HG03442 (cell line): ENCODE results near the gene CXorf66.
A peak's percentile ranks its signal among the peaks of the same experiment; 100 is the strongest.
"Not testable (repeated sequence)": the region's sequence is repeated elsewhere in the genome, so short reads cannot be mapped to it uniquely, and the experiment has no call there.

Experiments used
- ATAC-seq: cut with Tn5 transposase; IDR thresholded peaks from one replicate; pipeline ENCODE4 v1.9.1; 2021; ENCODE audit warnings: mild to moderate bottlenecking, moderate library complexity; ENCODE audit not compliant: unreplicated experiment

The CXorf66 gene

GRCh38 chrX:139929876-139930275, 35.4 kb downstream of the CXorf66 start:
- ATAC-seq = no peak

- ATAC-seq = no peak
These were observed 40.6 kb downstream of the CXorf66 start for GRCh38 chrX:139924696-139925095.

DNA sequence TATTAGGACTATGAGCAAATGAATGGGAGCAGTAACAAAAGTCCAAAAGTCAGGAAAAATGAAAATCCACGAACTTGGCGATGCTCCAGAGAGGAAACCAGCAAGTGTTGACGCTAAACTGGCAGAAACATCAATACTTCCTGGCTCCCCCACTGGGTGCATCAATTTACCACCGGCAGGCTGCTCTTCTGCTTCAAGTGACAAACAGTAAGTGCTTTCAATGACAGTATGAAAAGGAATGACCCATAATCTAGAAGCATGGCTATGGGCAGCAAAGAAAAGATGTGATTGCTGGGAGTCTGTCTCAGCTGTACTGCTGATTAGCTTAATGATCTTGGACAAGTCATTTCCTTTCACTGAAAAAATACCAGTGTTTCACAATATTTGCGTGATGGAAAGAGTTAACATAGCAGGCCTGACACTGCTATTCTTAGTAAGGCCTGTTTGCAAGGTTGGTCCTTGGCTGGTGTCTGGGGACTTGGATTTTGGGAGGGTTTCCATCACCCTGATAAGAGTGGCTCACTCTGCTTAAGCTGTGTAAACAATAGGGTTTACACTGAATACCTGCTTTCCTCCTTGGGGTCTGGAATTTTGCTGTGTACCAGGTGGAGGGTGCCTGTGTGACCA, 41.1 kb downstream of the CXorf66 start:
- ATAC-seq = no peak

DNA sequence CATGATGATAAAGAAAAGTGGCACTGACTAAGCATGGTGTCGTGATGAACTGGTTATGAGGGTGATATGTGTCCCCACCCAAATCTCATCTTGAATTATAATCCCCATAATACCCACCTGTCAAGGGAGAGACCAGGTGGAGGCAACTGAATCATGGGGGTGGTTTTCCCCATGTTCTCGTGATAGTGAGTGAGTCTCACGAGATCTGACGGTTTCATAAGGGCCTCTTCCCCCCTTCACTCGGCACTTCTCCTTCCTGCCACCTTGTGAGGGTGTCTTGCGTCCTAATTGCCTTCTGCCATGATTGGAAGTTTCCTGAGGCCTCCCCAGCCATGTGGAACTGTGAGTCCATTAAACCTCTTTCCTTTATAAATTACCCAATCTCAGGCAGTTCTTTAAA, 44.2 kb downstream of the CXorf66 start:
- ATAC-seq = not testable (repeated sequence)

DNA sequence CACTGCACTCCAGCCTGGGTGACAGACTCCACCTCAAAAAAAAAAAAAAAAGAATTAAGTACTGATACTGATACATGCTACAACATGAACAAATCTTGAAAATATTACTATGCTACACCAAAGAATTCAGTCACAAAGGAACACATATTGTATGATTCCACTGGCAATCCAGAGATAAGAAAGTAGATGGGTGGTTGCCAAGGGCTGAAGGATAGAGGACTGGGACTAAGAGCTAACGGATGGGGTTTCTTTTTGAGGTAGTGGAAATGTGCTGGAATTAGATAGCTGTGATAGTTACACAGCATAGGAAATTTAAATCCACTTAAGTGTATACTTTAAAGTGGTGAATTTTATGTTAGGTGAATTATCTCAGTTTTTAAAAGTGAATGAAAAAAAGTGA, 45.0 kb downstream of the CXorf66 start:
- no peak for ATAC-seq

GRCh38 chrX:139914421-139914820, 50.9 kb downstream of the CXorf66 start:
- ATAC-seq = no peak

DNA sequence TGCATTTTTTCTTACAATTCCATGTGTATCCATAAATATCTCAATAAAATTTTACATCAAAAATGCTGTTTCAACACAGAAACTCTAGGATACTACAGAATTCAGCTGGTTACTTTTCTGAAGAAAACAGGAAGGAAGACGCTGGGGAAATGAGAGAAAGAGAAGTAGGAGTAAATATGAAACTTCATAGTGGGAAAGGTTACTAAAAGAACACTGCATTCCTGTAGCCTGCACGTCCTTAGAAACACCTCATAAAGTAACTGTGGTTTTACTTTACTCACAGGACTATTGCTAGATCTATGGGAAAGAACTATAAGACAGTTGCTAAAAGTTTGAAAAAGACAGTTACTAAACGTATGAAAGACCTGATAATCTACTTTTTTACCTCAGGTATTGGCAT, 55.6 kb downstream of the CXorf66 start:
- peak; percentile 73 for ATAC-seq

- no peak for ATAC-seq
These were observed 58.2 kb downstream of the CXorf66 start for GRCh38 chrX:139907078-139907477.

GRCh38 chrX:139905743-139906142, 59.6 kb downstream of the CXorf66 start:
- no peak for ATAC-seq
